Measurements from ENCODE around the gene MATCAP1. TPM values are rescaled to one million over a fixed set of nuclear protein-coding genes. Genes with fewer than 3 reads are reported as not detected.

MATCAP1 gene
- polyA plus RNA-seq, 2 of the 4 experiments (the other 2 are of a cell fraction) = 7.5 to 20.8 TPM

GRCh38 chr16:67174706-67175231 lies 9.0 kb downstream of the MATCAP1 start:
- H3K27ac ChIP-seq = peak overlapping the region; percentile 84 to 87
- H3K4me3 ChIP-seq = peak overlapping the region; percentile 50
- no peak for FAIRE-seq
- no peak for DNase-seq (ENCODE audit: low read depth in 1 of 2, low spot score in 1 of 2)
- peaks cover 38% of the 10 kb centered on the region for H3K4me1 ChIP-seq
- no peak for TF ChIP-seq MAFK (IDR thresholded peaks at IDR 0.05; ENCODE audit: partially characterized antibody)
- no peak for TF ChIP-seq RARB (CRISPR knock-in tag; IDR thresholded peaks at IDR 0.05)
- H3K9me3 ChIP-seq = no peaks in the 10 kb centered on the region
- peak overlapping the region; percentile 88 for H3K4me2 ChIP-seq
- ChIA-PET POLR2A (interaction anchor here (0.6 to 1.2 kb wide), 2 partner anchors 10 to 14 kb away, joined by 3 to 7 read pairs; no protein-coding TSS in a partner anchor), CTCF (interaction anchor here (0.7 to 20.5 kb wide), 10 partner anchors 11 to 307 kb away, joined by 3 to 314 read pairs (median 5); partner anchors contain the start of genes ATP6V0D1, B3GNT9, EXOC3L1 and FBXL8)
- WGBS (ENCODE audit: missing lambda C conversion rate) = 92% methylated on average over 23 of the region's 31 CpGs
- no peak for ATAC-seq

DNA sequence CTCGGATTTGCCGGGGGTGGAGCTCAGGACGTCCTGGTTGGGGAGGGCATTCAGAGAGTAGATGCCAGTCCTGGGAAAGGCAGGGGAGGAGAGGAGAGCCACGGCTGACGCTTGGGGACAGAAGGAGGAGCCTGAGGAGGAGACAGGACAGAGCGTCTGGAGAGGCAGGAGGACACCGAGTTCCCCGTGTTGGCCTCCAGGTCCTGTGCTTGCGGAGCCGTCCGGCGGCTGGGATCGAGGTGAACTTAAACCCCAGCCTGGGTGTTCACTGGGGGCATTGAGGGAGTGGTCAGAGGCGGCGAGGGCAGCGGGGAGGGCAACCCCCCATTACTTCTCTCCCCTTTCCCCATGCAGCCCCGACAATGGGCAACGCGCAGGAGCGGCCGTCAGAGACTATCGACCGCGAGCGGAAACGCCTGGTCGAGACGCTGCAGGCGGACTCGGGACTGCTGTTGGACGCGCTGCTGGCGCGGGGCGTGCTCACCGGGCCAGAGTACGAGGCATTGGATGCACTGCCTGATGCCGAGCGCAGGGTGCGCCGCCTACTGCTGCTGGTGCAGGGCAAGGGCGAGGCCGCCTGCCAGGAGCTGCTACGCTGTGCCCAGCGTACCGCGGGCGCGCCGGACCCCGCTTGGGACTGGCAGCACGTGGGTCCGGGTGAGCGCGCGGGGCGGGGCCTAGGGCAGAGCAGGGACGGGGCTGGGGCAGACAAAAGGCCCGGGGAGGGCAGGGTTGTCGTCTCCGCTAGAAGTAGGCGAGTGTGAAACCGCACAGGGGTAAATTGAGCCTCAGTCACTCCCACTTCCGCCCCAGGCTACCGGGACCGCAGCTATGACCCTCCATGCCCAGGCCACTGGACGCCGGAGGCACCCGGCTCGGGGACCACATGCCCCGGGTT lies 9.7 kb downstream of the MATCAP1 start:
- CTCF ChIA-PET = interaction anchor here (0.6 to 20.5 kb wide), 13 partner anchors 12 to 307 kb away, joined by 3 to 314 read pairs (median 4); partner anchors contain the start of genes ATP6V0D1, B3GNT9, EXOC3L1 and FBXL8
- POLR2A ChIA-PET = interaction anchor here (0.5 to 1.2 kb wide), 6 partner anchors 11 to 154 kb away, joined by 3 to 7 read pairs (median 4); partner anchors contain the start of gene CBFB
- Histone ChIP-seq H3K4me3 (peak overlapping the region; percentile 50), H3K27ac (peak overlapping the region; percentile 84 to 87), H3K4me1 (peaks cover 45% of the 10 kb centered on the region), H3K9me3 (no peaks in the 10 kb centered on the region), H3K4me2 (peak overlapping the region; percentile 88)
- peak; percentile 89 to 91 for DNase-seq (ENCODE audit: low read depth in 1 of 2, low spot score in 1 of 2)
- WGBS (ENCODE audit: missing lambda C conversion rate) = 2% methylated on average over 37 of the region's 71 CpGs
- peak; percentile 36; the same call in 1 of the 3 replicates for TF ChIP-seq BCL3 (IDR thresholded peaks at IDR 0.05)
- TF ChIP-seq, protein P1, sequence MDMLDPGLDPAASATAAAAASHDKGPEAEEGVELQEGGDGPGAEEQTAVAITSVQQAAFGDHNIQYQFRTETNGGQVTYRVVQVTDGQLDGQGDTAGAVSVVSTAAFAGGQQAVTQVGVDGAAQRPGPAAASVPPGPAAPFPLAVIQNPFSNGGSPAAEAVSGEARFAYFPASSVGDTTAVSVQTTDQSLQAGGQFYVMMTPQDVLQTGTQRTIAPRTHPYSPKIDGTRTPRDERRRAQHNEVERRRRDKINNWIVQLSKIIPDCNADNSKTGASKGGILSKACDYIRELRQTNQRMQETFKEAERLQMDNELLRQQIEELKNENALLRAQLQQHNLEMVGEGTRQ (IDR thresholded peaks at IDR 0.05) = peak; percentile 75
- TF ChIP-seq, protein P2, sequence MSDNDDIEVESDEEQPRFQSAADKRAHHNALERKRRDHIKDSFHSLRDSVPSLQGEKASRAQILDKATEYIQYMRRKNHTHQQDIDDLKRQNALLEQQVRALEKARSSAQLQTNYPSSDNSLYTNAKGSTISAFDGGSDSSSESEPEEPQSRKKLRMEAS (IDR thresholded peaks at IDR 0.05) = peak; percentile 96
- TF ChIP-seq JUN (IDR thresholded peaks at IDR 0.05) = peak; percentile 61 to 63; a peak in 3 of 5 replicates
- no peak for TF ChIP-seq BHLHE40 (IDR thresholded peaks at IDR 0.05; ENCODE audit: low read depth, low read length)
- peak; percentile 84 for TF ChIP-seq E2F6 (IDR thresholded peaks at IDR 0.05; ENCODE audit: borderline replicate concordance, low read depth)
- no peak for TF ChIP-seq ELK1 (IDR thresholded peaks at IDR 0.05; ENCODE audit: low read depth, low read length)
- peak in 1 of 2 experiments; percentile 28; a peak in 2 of 5 replicates for TF ChIP-seq RAD21 (conservative IDR thresholded peaks at IDR 0.05 in 1 of 2, IDR thresholded peaks at IDR 0.05 in 1 of 2)
- TF ChIP-seq HOXB13 (CRISPR knock-in tag; IDR thresholded peaks at IDR 0.05; ENCODE audit: low read depth) = no peak
- TF ChIP-seq PHF8 (IDR thresholded peaks at IDR 0.05; ENCODE audit: borderline replicate concordance, low read depth) = no peak
- TF ChIP-seq, protein P3, sequence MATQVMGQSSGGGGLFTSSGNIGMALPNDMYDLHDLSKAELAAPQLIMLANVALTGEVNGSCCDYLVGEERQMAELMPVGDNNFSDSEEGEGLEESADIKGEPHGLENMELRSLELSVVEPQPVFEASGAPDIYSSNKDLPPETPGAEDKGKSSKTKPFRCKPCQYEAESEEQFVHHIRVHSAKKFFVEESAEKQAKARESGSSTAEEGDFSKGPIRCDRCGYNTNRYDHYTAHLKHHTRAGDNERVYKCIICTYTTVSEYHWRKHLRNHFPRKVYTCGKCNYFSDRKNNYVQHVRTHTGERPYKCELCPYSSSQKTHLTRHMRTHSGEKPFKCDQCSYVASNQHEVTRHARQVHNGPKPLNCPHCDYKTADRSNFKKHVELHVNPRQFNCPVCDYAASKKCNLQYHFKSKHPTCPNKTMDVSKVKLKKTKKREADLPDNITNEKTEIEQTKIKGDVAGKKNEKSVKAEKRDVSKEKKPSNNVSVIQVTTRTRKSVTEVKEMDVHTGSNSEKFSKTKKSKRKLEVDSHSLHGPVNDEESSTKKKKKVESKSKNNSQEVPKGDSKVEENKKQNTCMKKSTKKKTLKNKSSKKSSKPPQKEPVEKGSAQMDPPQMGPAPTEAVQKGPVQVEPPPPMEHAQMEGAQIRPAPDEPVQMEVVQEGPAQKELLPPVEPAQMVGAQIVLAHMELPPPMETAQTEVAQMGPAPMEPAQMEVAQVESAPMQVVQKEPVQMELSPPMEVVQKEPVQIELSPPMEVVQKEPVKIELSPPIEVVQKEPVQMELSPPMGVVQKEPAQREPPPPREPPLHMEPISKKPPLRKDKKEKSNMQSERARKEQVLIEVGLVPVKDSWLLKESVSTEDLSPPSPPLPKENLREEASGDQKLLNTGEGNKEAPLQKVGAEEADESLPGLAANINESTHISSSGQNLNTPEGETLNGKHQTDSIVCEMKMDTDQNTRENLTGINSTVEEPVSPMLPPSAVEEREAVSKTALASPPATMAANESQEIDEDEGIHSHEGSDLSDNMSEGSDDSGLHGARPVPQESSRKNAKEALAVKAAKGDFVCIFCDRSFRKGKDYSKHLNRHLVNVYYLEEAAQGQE (IDR thresholded peaks at IDR 0.05) = no peak
- peak; percentile 62 for TF ChIP-seq POLR2A (IDR thresholded peaks at IDR 0.05; ENCODE audit: low read length)
- TF ChIP-seq CTCF (IDR thresholded peaks at IDR 0.05) = peak; percentile 26; the same call in 1 of the 3 replicates
- peak; percentile 31; the same call in 1 of the 2 replicates for TF ChIP-seq GATA3 (IDR thresholded peaks at IDR 0.05; ENCODE audit: borderline replicate concordance)
- peak; percentile 63 for TF ChIP-seq PBX3 (IDR thresholded peaks at IDR 0.05)
- peak; percentile 40; the same call in 1 of the 2 replicates for TF ChIP-seq MYC (IDR thresholded peaks at IDR 0.05; ENCODE audit: borderline replicate concordance, low read length)
- no peak for TF ChIP-seq MAZ (IDR thresholded peaks at IDR 0.05; ENCODE audit: borderline replicate concordance, low read depth, low read length)
- TF ChIP-seq SMC3 (IDR thresholded peaks at IDR 0.05) = peak; percentile 5; the same call in 1 of the 3 replicates
- no peak for FAIRE-seq
- ATAC-seq = peak; percentile 59 to 82
